IPS DF 4.7 (cell line): Measurements from ENCODE around the gene FAM234A.

ENCODE experiments used
- DNase-seq: peaks from one replicate; pipeline ENCODE4 v3.0.0-alpha.2; 2013; ENCODE audit warnings: low spot score; ENCODE audit errors: extremely low read depth

FAM234A gene

GRCh38 chr16:296806-297510 is 62.3 kb downstream of the FAM234A start:
- no peak for DNase-seq

DNA sequence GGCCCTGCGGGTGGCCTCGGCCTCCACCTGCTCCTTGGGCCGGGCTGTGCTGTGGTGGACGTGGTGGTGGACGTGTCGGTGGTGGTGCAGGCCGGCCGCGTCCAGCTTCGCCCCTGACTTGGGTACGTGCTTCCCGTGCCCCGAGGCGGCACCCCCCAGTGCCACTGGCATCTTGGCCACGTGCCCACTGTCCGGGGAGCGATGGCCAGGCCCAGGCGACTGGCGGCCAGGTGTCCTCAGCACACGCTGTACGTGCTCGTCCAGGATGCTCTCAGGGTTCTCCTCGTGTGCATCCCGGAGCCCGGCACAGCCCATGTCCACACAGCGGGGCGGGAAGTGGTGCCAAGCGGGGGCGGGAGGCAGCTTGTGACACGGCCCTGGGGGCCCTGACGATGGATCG is 63.2 kb downstream of the FAM234A start:
- DNase-seq, result no peak

DNA sequence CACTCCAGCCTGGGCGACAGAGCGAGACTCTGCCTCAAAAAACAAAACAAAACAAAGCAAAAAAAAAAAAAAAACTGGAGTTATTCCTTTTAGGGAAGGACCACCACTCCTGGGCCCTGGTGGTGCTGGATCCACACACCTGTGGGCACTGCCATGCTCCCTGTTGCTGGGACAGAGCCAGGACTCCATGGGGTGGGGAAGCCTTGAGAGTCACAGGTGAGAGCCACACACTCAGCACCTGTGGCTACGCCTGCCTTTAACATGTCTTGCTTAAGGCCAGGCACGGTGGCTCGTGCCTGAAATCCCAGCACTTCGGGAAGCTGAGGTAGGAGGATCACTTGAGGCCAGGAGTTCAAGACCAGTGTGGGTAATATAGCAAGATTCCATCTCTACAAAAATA is 66.6 kb downstream of the FAM234A start:
- DNase-seq, result no peak

DNA sequence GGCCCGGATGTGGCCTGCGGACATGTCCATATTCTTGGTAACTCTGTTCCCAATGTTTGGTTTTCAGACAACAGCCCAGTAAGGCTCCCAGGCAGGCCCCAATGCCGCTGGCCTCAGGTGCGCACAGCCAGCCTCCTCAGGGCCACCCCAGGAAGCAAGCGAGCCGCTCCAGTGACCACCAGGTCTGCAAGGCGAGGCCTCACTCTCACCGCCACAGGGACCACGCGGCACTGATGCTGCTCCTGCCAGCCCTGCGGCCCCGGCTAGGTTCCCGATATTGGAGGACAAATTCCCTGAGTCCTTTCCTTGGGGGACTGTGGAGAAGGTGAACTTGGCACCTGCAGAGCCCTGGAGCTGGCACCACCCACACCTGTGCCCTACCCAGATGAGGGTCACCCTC is 67.3 kb downstream of the FAM234A start:
- no peak for DNase-seq

DNA sequence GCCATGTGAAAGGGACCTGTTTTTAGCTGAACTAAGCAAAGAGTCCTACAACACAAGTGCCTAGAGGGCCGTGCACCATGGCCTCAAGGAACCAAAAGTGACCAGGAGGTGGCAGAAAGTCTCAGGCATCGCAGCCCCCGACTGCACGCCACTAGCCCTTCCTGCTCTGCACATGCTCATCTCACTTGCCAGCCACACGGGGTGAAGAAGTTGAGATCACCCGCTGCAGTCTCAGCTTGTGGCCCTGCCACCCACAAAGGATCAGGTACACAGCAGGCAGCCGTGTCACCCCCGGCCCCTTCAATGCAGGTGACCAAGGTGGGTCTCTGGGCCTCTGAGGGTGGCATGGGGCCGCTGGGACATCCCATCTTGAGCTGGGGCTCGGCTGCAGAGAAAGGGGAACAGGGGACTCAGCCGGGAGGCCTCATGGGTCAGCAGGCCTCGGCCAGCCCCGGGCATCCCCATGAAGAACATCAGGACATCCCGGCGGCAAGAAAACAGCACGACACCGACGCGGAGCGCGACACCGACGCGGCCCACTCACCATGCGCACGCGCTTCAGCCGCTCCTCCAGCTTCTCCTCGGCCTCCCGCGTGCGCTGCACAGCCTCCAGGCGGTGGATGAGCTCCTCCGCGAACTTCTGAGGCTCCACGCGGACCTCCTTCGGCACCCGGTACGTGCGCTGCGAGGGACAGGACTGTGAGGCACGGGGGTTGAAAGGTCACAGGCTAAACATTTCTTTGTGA is 69.3 kb downstream of the FAM234A start:
- no peak for DNase-seq

- DNase-seq, result no peak
Observed at GRCh38 chr16:305916-306626, 71.5 kb downstream of the FAM234A start.

DNA sequence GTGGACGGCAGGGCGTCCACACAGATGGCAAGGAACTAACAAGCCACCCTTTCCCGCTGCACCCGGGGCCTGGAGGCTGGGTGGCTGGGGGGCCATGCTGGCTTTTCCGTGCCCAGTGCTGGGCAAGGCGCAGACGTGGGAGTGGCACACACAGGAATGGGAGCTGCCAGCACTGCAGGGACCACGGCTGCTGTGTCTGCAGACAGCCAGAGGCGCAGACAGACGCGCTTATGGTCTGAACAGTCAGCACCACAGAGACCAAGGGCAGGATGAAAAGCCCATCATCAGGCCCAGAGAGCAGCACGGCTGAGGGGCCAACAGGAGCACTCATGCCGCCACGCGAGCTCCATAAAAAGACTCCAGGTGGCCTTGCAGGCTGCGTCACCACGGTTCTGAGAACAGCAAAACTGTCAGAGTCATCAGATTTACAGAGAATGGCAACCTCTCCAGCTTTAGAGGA is 72.3 kb downstream of the FAM234A start:
- no peak for DNase-seq

GRCh38 chr16:307691-308312 is 73.2 kb downstream of the FAM234A start:
- DNase-seq, result no peak

DNA sequence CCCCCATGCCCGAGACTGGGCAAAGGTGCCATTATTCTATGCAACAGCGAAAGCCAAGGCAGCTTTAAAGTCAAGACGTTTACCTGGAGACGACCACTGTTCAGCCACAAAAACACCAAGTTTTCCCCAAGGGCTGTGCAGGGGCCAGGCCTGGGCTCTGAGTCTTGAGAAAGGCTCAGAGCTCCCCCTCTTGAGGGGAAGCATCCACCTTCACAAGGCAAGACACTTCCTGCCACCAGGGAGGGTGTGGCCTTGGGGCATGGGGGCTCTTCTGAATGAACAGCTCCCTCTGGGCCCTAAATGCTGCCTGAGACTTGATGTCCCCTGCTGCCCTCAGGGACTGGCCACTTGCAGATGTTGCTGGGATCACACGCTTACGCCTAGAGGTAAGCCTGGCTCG is 74.9 kb downstream of the FAM234A start:
- DNase-seq, result no peak

DNA sequence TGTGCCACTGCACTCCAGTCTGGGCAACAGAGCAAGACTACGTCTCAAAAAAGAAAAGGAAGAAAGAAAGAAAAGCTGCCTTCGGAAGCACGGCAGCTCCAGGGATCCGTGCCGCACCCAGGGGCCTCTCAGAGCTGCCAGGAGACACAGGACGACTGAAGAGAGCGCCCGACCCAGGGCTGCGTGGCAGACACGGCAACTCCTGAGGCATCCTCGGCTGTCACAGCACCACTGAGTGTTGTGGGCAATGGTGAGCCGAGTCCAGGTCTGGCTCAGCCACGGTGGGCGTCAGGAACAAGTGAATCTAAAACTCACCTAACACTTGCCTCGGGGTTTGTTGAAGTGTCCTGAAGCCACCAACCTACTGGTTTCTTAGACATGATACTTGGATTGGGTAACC is 77.1 kb downstream of the FAM234A start:
- DNase-seq, result no peak

DNA sequence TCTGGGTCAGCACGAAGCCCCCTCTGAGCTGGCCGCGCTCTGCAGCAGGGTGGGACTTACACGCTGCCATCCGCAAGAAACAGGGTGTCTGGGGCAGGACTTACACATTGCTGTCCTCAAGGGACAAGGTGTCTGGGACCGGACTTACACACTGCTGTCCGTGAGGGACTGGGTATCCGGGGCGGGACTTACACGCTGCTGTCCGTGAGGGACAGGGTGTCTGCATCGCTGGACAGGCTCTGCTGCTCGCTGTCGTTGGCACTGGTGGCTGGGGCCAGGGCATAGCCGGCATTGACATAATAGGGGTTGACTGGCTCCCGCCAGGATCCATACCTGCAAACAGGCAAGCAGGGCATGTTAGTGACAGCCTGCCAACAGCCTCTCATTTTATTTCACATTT is 79.7 kb downstream of the FAM234A start:
- no peak for DNase-seq

GRCh38 chr16:314795-315299 is 80.2 kb downstream of the FAM234A start:
- DNase-seq, result no peak
